ENCODE measurements around the gene TANGO6. TPM values are rescaled to one million over a fixed set of nuclear protein-coding genes. Genes with fewer than 3 reads are reported as not detected.

The TANGO6 gene
- total RNA-seq, 5 donors from 2014 or later (not counting 1 experiment from before 2014, with no cell fraction given) = 25.2 to 35.2 (median 29.0) TPM

DNA sequence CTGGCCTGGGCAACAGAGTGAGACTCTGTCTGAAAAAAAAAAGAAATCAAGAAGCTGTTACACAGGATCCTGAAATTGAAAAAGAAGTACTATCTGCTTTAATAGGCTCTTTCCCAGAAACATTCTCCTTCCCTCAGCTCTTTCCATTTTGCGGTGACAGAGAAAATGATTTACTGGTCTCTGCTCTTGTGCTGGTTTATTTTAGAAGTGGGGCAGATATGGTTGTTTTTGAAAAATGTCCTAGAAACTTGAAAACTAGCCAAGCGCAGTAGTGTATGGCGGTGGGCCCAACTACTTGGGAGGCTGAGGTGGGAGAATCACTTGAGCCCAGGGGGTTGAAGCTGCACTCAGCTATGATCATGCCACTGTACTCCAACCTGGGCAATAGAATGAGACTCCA, 28.8 kb upstream of the TANGO6 start:
- Histone ChIP-seq H3K4me1 (ENCODE audit: control insufficient read depth in 1 of 2, extremely low read depth in 1 of 2, insufficient read depth in 2 of 2, low read length in 2 of 2) (no peaks in the 10 kb centered on the region), H3K27ac (ENCODE audit: low read length) (no peak overlapping the region), H3K4me3 (ENCODE audit: control insufficient read depth in 1 of 2, extremely low read depth in 1 of 2, low read length in 1 of 2) (no peak overlapping the region), H3K9me3 (no peaks in the 10 kb centered on the region), H3K36me3 (ENCODE audit: control insufficient read depth in 2 of 2, extremely low read depth in 1 of 2, insufficient read depth in 1 of 2, low read length in 1 of 2) (peaks cover 0 to 2% of the 10 kb centered on the region in 2 donors), H3K27me3 (replicated peaks in 1 of 2; ENCODE audit: control insufficient read depth in 2 of 2, extremely low read depth in 1 of 2, insufficient read depth in 2 of 2, low read length in 1 of 2) (no peaks in the 10 kb centered on the region)
- ATAC-seq (replicated peaks in 1 of 4) (no peak), DNase-seq (no peak)
- Mint-ChIP-seq H3K36me3 (no peaks in the 10 kb centered on the region), H3K9me3 (no peaks in the 10 kb centered on the region), H3K4me3 (no peak overlapping the region), H3K27ac (no peak overlapping the region), H3K27me3 (peaks cover 0 to 4% of the 10 kb centered on the region in 2 donors), H3K4me1 (no peaks in the 10 kb centered on the region)
- CTCF ChIA-PET = interaction anchor here (0.5 to 0.6 kb wide), 2 partner anchors 290 to 609 kb away, joined by 3 to 4 read pairs; no protein-coding TSS in a partner anchor
- POLR2A ChIA-PET = no interaction called here
- WGBS (ENCODE audit: insufficient coverage) = 100% methylated on average over 1 of the region's 3 CpGs

DNA sequence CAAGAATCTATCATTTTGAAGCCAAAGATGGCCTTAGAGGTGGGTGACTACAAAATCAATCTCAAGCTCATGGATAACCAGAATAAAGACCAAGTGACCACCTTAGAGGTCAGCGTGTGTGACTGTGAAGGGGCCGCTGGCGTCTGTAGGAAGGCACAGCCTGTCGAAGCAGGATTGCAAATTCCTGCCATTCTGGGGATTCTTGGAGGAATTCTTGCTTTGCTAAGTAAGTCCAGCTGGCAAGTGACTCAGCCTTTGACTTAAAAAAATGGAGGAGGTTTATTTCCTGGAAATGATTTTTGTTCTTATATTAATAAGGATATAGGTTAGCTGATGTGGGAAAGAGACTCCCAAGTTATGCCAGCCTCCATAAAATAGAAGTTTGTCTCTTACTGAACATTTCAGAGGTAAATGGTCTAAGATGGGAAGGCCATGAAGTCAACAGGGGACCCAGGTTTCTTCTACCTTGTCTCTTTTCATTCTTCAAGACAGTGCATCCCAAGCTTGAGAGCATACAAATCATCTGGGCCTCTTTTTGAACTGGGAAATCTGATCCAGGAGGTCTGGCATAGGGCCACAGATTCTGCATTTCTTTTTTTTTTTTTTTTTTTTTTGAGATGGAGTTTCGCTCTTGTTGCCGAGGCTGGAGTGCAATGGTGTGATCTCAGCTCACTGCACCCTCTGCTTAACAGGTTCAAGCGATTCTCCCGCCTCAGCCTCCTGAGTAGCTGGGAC, 19.8 kb upstream of the TANGO6 start:
- ChIA-PET CTCF (interaction anchor here in 1 of 2 donors (0.7 kb wide), 2 partner anchors 123 to 294 kb away, joined by 4 to 12 read pairs; no protein-coding TSS in a partner anchor), POLR2A (interaction anchor here in 1 of 2 donors (0.6 kb wide), 1 partner anchor 422 kb away, joined by 8 read pairs; no protein-coding TSS in a partner anchor)

DNA sequence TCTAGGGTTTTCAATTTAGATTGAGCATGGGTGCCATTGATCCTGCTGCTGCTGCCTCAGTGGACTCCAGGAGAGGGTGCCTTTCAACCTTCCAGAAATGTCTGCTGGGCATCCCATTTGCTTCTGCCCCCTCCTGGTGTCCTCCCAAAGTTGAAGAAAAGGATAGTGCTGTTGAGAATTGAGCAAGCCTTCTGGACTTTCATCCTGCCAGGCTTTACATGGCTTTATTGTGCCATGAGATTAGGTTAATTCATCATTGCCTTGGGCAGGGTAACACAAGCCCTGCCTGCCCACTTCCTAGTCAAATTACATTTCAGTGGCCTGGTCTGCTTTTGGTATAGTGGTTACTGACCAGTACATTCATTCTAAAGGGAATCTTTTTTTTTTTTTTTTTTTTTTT, 17.9 kb upstream of the TANGO6 start:
- Histone ChIP-seq H3K4me3 (ENCODE audit: control insufficient read depth in 1 of 2, extremely low read depth in 1 of 2, low read length in 1 of 2) (no peak overlapping the region), H3K4me1 (ENCODE audit: control insufficient read depth in 1 of 2, extremely low read depth in 1 of 2, insufficient read depth in 2 of 2, low read length in 2 of 2) (no peaks in the 10 kb centered on the region), H3K27ac (ENCODE audit: low read length) (no peak overlapping the region), H3K9me3 (no peaks in the 10 kb centered on the region), H3K27me3 (replicated peaks in 1 of 2; ENCODE audit: control insufficient read depth in 2 of 2, extremely low read depth in 1 of 2, insufficient read depth in 2 of 2, low read length in 1 of 2) (peaks cover 0 to 2% of the 10 kb centered on the region in 2 experiments), H3K36me3 (ENCODE audit: control insufficient read depth in 2 of 2, extremely low read depth in 1 of 2, insufficient read depth in 1 of 2, low read length in 1 of 2) (no peaks in the 10 kb centered on the region)
- Mint-ChIP-seq H3K36me3 (no peaks in the 10 kb centered on the region), H3K4me1 (no peaks in the 10 kb centered on the region), H3K4me3 (no peak overlapping the region), H3K27ac (no peak overlapping the region), H3K9me3 (no peaks in the 10 kb centered on the region), H3K27me3 (no peaks in the 10 kb centered on the region)
- DNase-seq (no peak), ATAC-seq (replicated peaks in 1 of 4) (no peak)
- ChIA-PET CTCF (no interaction called here), POLR2A (no interaction called here)

More for the DNA sequence above, 19.8 kb upstream of the TANGO6 start:
- Mint-ChIP-seq H3K4me1 (no peaks in the 10 kb centered on the region), H3K9me3 (no peaks in the 10 kb centered on the region), H3K36me3 (no peaks in the 10 kb centered on the region), H3K4me3 (no peak overlapping the region), H3K27me3 (no peaks in the 10 kb centered on the region), H3K27ac (no peak overlapping the region)
- Histone ChIP-seq H3K27me3 (replicated peaks in 1 of 2; ENCODE audit: control insufficient read depth in 2 of 2, extremely low read depth in 1 of 2, insufficient read depth in 2 of 2, low read length in 1 of 2) (peaks cover 0 to 2% of the 10 kb centered on the region in 2 experiments), H3K27ac (ENCODE audit: low read length) (no peak overlapping the region), H3K4me3 (ENCODE audit: control insufficient read depth in 1 of 2, extremely low read depth in 1 of 2, low read length in 1 of 2) (no peak overlapping the region), H3K4me1 (ENCODE audit: control insufficient read depth in 1 of 2, extremely low read depth in 1 of 2, insufficient read depth in 2 of 2, low read length in 2 of 2) (no peaks in the 10 kb centered on the region), H3K9me3 (no peaks in the 10 kb centered on the region), H3K36me3 (ENCODE audit: control insufficient read depth in 2 of 2, extremely low read depth in 1 of 2, insufficient read depth in 1 of 2, low read length in 1 of 2) (peaks cover 0 to 2% of the 10 kb centered on the region in 2 donors)
- ATAC-seq (replicated peaks in 1 of 4) (no peak), DNase-seq (no peak)
- WGBS (ENCODE audit: insufficient coverage) = 91% methylated on average over 8 of the region's 8 CpGs

DNA sequence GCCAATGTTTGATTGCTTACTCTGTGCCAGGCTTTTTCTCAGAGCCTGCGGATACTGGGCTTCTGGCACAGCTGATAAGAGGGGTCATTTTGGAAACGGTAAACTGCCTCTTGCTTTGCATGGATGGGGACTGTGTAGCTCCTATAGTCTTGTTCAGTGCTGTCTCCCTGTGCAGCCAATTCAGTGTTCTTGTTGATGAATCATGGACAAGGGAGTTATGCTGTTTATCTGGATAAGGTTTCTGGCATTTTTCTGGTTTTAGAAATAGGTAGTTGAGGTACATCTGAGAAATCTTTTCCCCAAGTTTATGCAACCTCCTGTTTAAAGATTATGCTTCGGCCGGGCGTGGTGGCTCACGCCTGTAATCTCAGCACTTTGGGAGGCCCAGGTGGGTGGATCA, 16.7 kb upstream of the TANGO6 start:
- WGBS (ENCODE audit: insufficient coverage) = 88% methylated on average over 6 of the region's 6 CpGs
- Histone ChIP-seq H3K27ac (ENCODE audit: low read length) (no peak overlapping the region), H3K4me3 (ENCODE audit: control insufficient read depth in 1 of 2, extremely low read depth in 1 of 2, low read length in 1 of 2) (no peak overlapping the region), H3K9me3 (no peaks in the 10 kb centered on the region), H3K27me3 (replicated peaks in 1 of 2; ENCODE audit: control insufficient read depth in 2 of 2, extremely low read depth in 1 of 2, insufficient read depth in 2 of 2, low read length in 1 of 2) (peaks cover 0 to 2% of the 10 kb centered on the region in 2 experiments), H3K4me1 (ENCODE audit: control insufficient read depth in 1 of 2, extremely low read depth in 1 of 2, insufficient read depth in 2 of 2, low read length in 2 of 2) (no peaks in the 10 kb centered on the region), H3K36me3 (ENCODE audit: control insufficient read depth in 2 of 2, extremely low read depth in 1 of 2, insufficient read depth in 1 of 2, low read length in 1 of 2) (no peaks in the 10 kb centered on the region)
- Mint-ChIP-seq H3K36me3 (no peaks in the 10 kb centered on the region), H3K27me3 (peaks cover 0 to 4% of the 10 kb centered on the region in 2 donors), H3K4me1 (no peaks in the 10 kb centered on the region), H3K4me3 (no peak overlapping the region), H3K27ac (no peak overlapping the region), H3K9me3 (no peaks in the 10 kb centered on the region)
- ATAC-seq (replicated peaks in 1 of 4) (no peak), DNase-seq (no peak)
- ChIA-PET CTCF (no interaction called here), POLR2A (no interaction called here)

DNA sequence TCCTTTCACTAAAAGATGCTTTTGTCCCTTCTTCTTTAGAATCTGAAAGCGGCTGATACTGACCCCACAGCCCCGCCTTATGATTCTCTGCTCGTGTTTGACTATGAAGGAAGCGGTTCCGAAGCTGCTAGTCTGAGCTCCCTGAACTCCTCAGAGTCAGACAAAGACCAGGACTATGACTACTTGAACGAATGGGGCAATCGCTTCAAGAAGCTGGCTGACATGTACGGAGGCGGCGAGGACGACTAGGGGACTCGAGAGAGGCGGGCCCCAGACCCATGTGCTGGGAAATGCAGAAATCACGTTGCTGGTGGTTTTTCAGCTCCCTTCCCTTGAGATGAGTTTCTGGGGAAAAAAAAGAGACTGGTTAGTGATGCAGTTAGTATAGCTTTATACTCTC, 10.1 kb upstream of the TANGO6 start:
- CTCF ChIA-PET = interaction anchor here in 1 of 2 donors (0.7 to 0.9 kb wide), 3 partner anchors 9 to 454 kb away, joined by 3 to 5 read pairs (median 3); no protein-coding TSS in a partner anchor
- no peaks in the 10 kb centered on the region for H3K36me3 Mint-ChIP-seq
- no peak overlapping the region for H3K27ac Mint-ChIP-seq
- Histone ChIP-seq H3K4me3 (ENCODE audit: control insufficient read depth in 1 of 2, extremely low read depth in 1 of 2, low read length in 1 of 2) (no peak overlapping the region), H3K27ac (ENCODE audit: low read length) (no peak overlapping the region), H3K27me3 (replicated peaks in 1 of 2; ENCODE audit: control insufficient read depth in 2 of 2, extremely low read depth in 1 of 2, insufficient read depth in 2 of 2, low read length in 1 of 2) (peaks cover 0 to 3% of the 10 kb centered on the region in 2 experiments), H3K4me1 (ENCODE audit: control insufficient read depth in 1 of 2, extremely low read depth in 1 of 2, insufficient read depth in 2 of 2, low read length in 2 of 2) (no peaks in the 10 kb centered on the region), H3K36me3 (ENCODE audit: control insufficient read depth in 2 of 2, extremely low read depth in 1 of 2, insufficient read depth in 1 of 2, low read length in 1 of 2) (no peaks in the 10 kb centered on the region), H3K9me3 (no peaks in the 10 kb centered on the region)
- H3K4me3 Mint-ChIP-seq = no peak overlapping the region
- ATAC-seq (replicated peaks in 1 of 4) (no peak), DNase-seq (no peak)
- no peaks in the 10 kb centered on the region for H3K9me3 Mint-ChIP-seq
- peaks cover 3 to 4% of the 10 kb centered on the region in 2 donors for H3K27me3 Mint-ChIP-seq
- H3K4me1 Mint-ChIP-seq = no peaks in the 10 kb centered on the region
- WGBS (ENCODE audit: insufficient coverage) = 85% methylated on average over 8 of the region's 14 CpGs
- POLR2A ChIA-PET = interaction anchor here in 1 of 2 donors (0.5 kb wide), 1 partner anchor 1483 kb away, joined by 3 read pairs; no protein-coding TSS in a partner anchor

DNA sequence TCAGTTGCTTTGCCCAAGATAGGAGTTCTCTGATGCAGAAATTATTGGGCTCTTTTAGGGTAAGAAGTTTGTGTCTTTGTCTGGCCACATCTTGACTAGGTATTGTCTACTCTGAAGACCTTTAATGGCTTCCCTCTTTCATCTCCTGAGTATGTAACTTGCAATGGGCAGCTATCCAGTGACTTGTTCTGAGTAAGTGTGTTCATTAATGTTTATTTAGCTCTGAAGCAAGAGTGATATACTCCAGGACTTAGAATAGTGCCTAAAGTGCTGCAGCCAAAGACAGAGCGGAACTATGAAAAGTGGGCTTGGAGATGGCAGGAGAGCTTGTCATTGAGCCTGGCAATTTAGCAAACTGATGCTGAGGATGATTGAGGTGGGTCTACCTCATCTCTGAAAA, 8.8 kb upstream of the TANGO6 start:
- ATAC-seq (replicated peaks in 1 of 4) (no peak), DNase-seq (no peak)
- Histone ChIP-seq H3K4me1 (ENCODE audit: control insufficient read depth in 1 of 2, extremely low read depth in 1 of 2, insufficient read depth in 2 of 2, low read length in 2 of 2) (no peaks in the 10 kb centered on the region), H3K36me3 (ENCODE audit: control insufficient read depth in 2 of 2, extremely low read depth in 1 of 2, insufficient read depth in 1 of 2, low read length in 1 of 2) (no peaks in the 10 kb centered on the region), H3K27ac (ENCODE audit: low read length) (no peak overlapping the region), H3K27me3 (replicated peaks in 1 of 2; ENCODE audit: control insufficient read depth in 2 of 2, extremely low read depth in 1 of 2, insufficient read depth in 2 of 2, low read length in 1 of 2) (peaks cover 0 to 3% of the 10 kb centered on the region in 2 experiments), H3K4me3 (ENCODE audit: control insufficient read depth in 1 of 2, extremely low read depth in 1 of 2, low read length in 1 of 2) (no peak overlapping the region), H3K9me3 (no peaks in the 10 kb centered on the region)
- no peak overlapping the region for H3K4me3 Mint-ChIP-seq
- H3K9me3 Mint-ChIP-seq = no peaks in the 10 kb centered on the region
- no peak overlapping the region for H3K27ac Mint-ChIP-seq
- ChIA-PET CTCF (interaction anchor here in 1 of 2 donors (1.4 kb wide), 1 partner anchor 13 kb away, joined by 5 read pairs; no protein-coding TSS in a partner anchor), POLR2A (no interaction called here)
- H3K4me1 Mint-ChIP-seq = no peaks in the 10 kb centered on the region
- peaks cover 3 to 4% of the 10 kb centered on the region in 2 donors for H3K27me3 Mint-ChIP-seq
- no peaks in the 10 kb centered on the region for H3K36me3 Mint-ChIP-seq
- WGBS (ENCODE audit: insufficient coverage) = 100% methylated on average over 1 of the region's 1 CpG
